SIG-M5 treated with dmso at 0.1 percent for 504 hours (cell line): ENCODE results near the gene PLXDC1.
A peak's percentile ranks its signal among the peaks of the same experiment; 100 is the strongest.

ENCODE experiments used
- DNase-seq: peaks from one replicate; lab custom pipeline; 2025; ENCODE audit not compliant: unreplicated experiment; lab: John Stamatoyannopoulos, UW

PLXDC1 gene

GRCh38 chr17:39151150-39151942 lies at the start of gene PLXDC1:
Gene PLXDC1 (minus strand): TSS chr17:39151637. CDS start chr17:39151437, 200 bp downstream.
- no peak for DNase-seq

GRCh38 chr17:39200957-39201510 lies 49.6 kb upstream of the PLXDC1 start:
- DNase-seq: no peak

GRCh38 chr17:39200070-39200879 lies 48.8 kb upstream of the PLXDC1 start, which contains the start of gene RPL19:
Gene RPL19 (plus strand): TSS chr17:39200283. CDS start chr17:39200345, 62 bp downstream.
- peak; percentile 88 for DNase-seq

- DNase-seq: peak; percentile 98
These were observed 48.3 kb upstream of the PLXDC1 start for GRCh38 chr17:39199820-39200069.

GRCh38 chr17:39198186-39198566 lies 46.7 kb upstream of the PLXDC1 start:
- peak; percentile 64 for DNase-seq

GRCh38 chr17:39197380-39198185 lies 46.1 kb upstream of the PLXDC1 start, which contains the start of gene CACNB1:
Gene CACNB1 (minus strand): TSS chr17:39197669. CDS start chr17:39197495, 174 bp downstream.
- peak; percentile 53 for DNase-seq

GRCh38 chr17:39196808-39197291 lies 45.4 kb upstream of the PLXDC1 start:
- no peak for DNase-seq

- DNase-seq: no peak
These were observed 44.9 kb upstream of the PLXDC1 start for GRCh38 chr17:39196241-39196807.

- DNase-seq: no peak
These were observed 44.2 kb upstream of the PLXDC1 start for GRCh38 chr17:39195568-39196160.

- no peak for DNase-seq
These were observed 43.6 kb upstream of the PLXDC1 start for GRCh38 chr17:39194985-39195524.

- DNase-seq: no peak
These were observed 42.9 kb upstream of the PLXDC1 start for GRCh38 chr17:39194089-39194984.

GRCh38 chr17:39193346-39193745 lies 41.9 kb upstream of the PLXDC1 start:
- DNase-seq: peak; percentile 75

- DNase-seq: no peak
These were observed 41.5 kb upstream of the PLXDC1 start for GRCh38 chr17:39192901-39193300.

GRCh38 chr17:39191750-39192510 lies 40.5 kb upstream of the PLXDC1 start:
- DNase-seq: no peak

- no peak for DNase-seq
These were observed 35.9 kb upstream of the PLXDC1 start for GRCh38 chr17:39187152-39187830.

GRCh38 chr17:39186481-39187002 lies 35.1 kb upstream of the PLXDC1 start:
- DNase-seq: no peak

GRCh38 chr17:39183720-39184119 lies 32.3 kb upstream of the PLXDC1 start:
- no peak for DNase-seq
